HT-29 (cell line): ENCODE measurements around the gene ZSWIM4. TPM values are rescaled to one million over a fixed set of nuclear protein-coding genes. Genes with fewer than 3 reads are reported as not detected.

ENCODE experiments used
- DNase-seq: peaks from one replicate; pipeline ENCODE4 v3.0.0-alpha.2; 2015; ENCODE audit warnings: low spot score
- total RNA-seq: library from RNA; depleted of rRNA; stranded (reverse); fragments of >200 nt; shearing (Covaris generic); gene quantifications from 2 replicates; pipeline ENCODE4 v1.2.3, GENCODE V29; 2014

Gene ZSWIM4
- total RNA-seq, 1 experiment from 2014 or later, result 4.4 TPM

DNA sequence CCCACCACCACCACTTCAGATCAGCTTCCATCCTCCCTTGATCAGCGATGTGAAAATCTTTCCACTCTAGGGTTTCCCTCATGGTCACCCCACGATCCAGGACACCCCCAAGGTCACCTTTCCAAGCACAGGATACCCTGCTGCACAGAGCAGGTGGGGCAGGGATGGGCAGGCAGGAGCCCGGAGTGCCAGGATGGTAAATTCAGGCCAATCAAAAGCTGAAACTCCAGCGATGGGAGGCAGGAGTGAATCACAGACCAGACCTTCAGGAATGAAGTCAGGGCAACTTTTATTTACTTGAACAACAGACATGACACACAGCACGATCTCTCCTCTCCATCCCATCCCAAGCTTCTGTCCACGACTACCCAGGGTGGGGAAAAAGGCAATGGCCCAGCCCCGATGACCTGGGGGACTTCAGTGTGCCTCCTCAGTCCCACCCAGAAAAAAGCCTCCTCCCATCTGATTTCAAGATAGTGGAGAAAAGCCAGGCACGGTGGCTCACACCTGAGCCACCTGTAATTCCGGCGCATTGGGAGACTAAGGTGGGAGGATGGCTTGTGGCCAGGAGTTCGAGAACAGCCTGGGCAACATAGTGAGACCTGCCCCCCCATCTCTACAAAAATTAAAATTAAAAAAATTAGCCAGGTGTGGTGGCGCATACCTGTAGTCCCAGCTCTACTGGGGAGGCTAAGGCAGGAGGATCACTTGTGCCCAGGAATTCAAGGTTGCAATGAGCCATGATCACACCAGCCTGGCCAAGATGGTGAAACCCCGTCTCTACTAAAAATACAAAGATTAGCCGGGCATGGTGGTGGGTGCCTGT, 39.2 kb downstream of the ZSWIM4 start:
- peak; percentile 57 for DNase-seq

DNA sequence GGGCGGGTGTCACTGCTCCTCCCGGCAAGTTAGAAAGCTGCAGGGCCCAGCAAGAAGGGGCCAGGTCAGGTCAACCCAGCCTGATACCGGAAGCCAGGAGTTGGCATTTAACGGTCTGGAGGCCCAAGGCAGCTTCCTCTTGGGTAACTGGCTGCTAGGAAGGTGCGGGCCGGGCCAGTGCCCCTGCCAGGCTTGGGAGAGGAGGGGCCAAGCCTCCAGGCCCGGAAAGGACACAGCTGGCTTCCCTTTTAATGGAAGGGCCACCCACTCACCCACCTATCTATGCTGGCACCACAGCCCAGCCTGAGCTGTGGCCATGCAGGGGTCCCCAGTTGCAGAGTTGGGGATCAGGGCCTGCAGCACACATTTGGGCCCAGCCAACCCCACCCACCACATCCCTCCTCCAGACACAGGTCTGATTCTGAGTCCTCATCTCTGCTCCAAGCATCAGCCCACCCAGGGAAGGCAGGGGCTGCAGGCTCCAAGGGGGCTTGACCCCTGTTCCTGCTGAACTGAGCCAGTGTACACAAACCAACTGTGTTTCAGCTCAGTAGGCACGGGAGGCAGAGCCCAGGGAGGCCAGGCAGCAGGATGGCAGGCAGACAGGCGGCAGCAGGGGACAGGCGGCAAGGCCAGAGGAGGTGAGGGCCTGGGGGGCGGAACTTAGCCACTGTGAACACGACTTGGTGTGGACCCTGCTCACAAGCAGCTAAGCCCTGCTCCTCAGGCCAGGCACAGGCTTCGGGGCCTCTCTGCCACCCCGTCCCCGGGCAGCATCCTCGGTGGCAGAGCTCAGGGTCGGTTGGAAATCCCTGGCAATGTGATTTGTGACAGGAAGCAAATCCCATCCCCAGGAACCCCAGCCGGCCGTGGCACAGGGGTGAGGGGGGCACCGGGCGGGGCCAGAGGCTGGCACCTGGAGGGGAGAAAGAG, 40.8 kb downstream of the ZSWIM4 start:
- DNase-seq, result peak; percentile 36

DNA sequence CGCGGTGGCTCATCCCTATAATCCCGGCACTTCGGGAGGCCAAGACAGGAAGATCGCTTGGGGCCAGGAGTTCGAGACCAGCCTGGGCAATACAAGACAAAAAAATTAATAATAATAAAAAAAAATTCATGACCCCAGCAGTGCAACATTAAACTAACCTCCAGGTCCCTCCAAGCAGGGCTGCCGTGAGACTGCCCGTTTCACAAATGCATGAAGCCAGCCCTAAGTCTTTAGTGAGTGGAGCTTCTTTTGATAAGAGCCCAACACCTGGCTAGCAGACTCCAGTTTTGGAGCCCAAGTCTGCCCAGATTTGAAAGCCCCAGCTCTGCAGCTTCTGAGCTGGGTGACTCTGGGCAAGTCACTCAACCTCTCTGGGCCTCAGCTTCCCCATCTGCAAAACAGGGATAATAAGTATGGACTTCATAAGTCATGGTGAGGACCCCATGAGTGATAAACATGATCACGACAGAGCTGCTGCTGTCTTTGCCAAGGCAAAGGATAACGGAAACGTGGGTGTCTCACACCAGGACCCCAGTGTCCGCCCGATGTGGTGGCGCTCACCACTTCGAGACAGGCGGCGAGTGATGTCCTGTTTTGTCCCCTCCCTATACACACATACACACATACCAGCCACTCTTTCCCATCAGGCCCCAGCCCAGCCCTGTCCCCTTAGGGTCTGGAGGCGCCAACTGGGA, 43.3 kb downstream of the ZSWIM4 start:
- peak; percentile 36 for DNase-seq

DNA sequence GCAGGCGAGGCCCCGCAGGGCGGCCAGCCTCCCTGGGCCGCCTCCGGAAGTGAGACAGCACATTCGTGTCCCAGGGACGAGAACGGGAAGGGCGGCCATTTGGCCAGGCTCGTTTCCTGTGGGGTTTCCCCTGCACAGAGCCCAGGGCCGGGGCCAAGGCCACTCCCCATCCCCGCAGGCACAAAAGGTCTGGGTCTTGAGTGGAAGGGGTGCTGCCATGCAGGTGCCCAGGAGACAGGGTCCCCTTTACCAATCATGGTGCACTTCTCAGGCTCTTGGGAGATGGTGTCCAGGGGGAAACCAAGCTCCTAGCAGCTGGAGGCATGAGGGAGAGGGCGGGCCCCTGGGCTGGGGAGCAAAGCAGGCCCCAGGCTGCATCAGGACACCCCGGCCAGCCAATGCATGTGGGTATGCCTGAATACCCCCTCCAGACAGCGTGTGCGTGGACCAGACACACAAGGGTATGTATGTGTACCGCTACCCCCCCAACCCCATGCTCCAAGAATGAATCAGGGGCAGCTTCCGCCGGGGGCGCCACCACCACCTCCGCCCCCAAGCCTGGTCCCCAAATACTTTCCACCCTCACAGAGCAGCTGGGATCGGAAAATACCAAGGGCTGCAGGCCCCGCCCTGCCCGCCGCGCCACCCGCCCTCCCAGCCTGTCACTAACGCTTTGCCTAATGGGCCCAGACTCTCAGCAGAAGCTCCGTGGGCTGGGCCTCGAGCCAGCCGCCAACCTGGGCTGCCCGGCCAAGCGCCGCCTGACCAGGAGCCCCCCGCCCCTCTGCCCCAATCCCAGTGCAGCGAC, 44.1 kb downstream of the ZSWIM4 start:
- DNase-seq, result peak; percentile 68

DNA sequence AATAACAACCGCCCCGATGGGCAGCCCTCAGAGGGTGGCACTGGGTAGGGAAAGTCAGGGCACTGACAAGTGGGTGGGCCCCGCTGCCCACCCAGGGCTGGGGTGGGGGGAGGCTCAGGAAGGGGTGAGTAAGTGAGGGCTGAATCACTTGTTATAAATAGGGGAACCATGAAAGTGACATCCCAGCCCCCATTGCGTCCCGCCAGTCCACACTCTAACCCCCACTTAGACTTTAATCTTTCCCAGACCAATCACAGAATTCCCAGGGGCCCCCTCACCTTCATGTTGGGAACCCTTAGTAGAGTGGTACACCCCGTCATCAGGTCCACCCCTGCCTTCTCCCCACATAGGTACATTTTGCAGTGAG, 44.7 kb downstream of the ZSWIM4 start:
- no peak for DNase-seq

DNA sequence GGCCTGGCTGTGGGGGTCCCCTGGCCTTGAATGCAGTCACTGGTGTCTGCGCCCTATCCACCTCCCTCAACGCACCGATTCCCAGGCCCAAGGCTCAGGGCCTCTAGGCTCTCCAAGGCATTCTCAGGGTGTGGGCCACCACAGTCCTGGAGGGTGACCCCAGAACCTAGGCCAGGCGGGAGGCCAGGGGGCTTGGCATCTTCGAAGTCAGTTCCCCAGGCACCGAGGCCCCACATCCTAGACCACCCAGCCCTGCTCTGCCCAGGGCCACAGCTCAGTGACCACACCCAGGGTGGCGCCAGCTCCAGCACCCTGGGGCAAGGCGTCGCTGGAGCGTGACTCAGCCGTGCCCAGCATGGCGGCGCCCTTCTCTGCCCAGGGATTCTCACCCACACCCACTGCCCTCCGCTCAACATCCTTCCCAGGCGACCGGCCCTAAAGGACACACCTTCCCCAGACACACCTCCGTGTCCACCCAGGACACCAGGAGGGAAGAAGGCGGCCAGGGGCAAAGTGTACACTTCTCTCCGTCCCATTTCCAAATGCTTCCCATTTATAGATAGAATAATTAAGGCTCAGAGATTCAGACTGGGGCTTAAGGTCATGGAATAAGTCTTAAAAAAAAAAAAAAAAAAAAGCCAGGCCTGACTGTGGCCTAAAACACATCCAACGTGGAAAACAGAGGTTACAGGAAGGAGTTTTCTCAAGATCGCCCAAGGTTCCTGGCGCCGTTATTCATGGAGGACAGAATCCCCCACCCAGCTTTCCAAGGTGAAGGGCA, 45.3 kb downstream of the ZSWIM4 start:
- DNase-seq, result peak; percentile 76

DNA sequence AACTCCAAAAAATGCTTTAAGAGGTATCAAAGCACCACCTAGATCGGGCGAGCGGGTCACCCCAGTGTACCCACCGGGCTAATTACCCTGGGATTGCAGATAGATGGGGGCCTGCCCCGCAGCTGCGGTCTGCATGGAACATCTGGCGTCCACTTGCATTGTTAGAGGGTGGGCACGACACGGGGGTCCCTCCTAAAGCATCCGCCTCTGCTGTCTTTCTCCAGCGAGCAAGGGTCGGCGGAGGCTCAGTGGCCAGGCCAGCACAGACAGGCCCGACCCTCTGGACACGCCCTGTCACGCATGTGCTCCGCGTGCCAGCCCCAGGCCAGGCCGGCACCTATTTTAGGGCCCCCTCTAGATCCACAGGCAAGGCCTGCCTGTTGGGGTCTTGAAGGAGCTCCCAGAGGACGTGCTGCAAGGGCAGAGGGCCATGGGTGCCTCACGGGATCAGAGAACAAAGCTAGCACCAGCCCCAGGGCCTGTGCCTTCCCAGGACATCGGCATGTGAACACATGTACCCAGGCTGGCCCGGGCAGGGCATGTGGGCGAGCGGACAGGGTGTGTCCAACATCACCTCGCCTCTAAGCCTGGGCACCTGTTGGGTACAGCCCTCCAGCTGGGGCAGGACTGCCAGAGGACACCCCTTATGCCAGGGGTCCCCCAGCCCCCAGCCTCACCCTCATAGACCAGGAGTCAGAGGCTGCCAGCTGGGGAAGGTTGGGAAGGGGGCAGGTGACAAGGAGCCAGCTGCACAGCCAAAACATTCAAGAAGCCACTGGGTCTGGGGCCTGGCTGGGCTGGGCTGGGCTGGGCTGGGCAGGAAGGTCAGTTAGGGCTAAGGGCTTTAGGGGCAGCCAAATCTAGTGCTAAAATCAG, 46.1 kb downstream of the ZSWIM4 start:
- DNase-seq, result peak; percentile 54

DNA sequence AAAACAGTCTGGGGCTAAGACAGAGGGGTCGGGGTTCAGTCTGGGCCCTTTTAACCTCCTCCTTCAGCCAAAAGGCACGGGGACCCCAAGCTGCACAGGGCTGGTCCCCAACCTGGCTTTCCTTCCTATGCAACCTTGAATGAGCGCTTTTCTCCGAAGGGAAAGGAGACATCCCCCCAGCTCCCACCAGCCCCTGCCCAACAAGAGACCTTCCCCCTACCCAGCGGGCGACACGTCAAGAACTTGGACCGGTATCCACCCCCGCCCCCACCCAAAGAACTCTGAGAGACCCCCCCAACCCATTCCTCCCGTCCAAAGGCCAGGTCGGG, 46.7 kb downstream of the ZSWIM4 start:
- no peak for DNase-seq

DNA sequence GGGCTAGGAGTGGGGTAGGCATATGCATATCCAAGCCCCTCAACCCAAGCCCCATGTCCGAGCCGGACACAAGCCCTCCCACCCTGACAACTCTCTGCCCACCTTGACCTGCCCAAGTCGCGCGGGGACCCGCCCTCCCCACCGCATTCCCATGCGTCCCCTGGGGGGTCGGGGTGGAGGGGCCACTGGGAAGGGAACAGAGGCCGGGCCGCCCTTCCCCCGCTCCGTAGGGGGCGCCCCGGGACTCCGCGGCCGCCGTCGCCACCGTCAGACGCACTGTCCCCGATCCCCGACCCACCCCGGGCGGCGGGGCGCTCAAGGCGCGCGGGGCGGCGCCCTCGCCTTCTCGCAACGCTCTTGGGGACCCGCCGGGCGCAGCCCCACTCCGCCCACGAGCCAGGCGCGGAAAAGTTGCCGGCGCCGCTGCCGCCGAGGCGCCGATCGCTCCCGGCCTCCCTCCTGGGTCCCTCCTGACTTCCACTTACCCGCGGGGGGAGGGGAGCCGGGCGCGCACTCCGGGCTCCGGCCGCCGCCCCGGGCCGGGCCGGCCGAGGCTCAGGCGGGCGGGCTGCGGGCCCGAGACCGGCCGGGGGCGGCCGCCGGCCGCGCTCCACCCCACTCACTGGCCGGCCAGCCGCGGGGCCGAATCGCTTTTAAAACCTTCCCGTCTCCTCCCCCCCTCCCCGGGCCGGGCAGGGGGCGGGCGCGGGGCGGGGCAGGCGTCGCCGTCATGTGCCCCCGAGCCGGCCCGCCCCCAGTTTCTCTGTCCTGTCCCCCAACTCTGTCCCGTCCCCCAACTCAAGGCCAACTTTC, 47.3 kb downstream of the ZSWIM4 start:
- DNase-seq, result peak; percentile 65

DNA sequence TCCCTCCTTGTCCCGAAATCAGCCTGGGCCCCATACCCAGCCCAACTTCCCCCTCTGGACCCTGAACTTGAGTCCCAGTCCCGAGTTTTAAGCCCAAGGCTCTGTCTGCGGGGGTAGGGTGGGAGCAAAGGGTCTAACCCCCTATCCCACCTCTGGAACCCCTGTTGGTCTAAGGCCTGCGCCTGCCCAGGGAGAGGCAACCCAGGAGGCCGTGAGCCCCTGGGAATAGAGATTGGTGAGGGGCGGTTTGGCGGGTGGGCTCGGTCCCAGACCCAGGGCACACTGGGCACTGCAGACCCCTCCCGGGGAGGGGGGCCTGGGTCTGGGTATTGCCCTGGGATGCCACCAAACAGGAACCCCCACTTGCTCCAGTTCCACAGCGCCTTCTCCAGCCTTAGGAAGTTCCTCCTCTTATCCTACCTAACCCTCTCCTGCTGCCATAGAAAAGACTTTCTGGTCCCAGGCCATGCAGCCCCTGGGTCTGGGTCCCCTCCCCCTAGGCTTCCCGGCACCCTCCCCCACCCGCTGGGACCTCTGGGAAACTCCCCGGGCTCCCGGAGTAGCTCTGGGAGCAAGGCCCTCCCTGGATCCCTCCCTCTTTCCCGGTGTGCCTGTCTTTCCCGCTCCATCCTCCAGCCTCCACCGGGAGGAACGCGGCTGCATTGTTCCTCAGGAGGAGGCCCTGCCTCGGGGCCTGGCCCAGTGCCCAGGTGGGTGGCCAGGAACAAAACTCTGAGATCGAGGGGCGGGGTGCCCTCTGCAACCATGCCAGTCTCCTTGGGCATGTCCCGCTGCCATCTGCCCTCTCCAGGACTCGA, 48.1 kb downstream of the ZSWIM4 start:
- DNase-seq, result peak; percentile 67

DNA sequence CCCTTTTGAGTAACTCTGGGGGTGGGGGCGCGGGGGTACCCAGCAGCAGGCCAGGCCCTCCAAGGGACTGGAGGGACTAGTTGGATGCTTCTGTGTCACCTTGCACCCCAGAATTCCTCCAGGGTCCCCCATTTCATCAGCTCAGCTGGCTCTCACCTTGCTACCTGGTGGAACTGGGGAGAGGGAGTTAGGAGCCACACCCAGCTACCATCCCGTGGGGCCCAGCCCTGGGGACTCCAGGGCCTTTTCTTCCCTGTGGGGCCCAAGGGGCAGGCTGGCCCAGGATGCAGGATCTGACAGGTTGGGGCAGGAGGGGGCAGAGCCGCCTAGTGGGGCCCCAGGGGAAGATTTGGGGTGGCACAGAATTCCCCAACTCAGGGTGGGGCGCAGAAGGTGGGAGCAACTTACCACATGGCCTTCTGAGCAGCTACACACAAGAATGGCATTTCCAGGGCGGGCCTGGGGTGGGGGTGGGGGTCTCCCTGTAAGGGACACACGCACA, 48.9 kb downstream of the ZSWIM4 start:
- peak; percentile 55 for DNase-seq

DNA sequence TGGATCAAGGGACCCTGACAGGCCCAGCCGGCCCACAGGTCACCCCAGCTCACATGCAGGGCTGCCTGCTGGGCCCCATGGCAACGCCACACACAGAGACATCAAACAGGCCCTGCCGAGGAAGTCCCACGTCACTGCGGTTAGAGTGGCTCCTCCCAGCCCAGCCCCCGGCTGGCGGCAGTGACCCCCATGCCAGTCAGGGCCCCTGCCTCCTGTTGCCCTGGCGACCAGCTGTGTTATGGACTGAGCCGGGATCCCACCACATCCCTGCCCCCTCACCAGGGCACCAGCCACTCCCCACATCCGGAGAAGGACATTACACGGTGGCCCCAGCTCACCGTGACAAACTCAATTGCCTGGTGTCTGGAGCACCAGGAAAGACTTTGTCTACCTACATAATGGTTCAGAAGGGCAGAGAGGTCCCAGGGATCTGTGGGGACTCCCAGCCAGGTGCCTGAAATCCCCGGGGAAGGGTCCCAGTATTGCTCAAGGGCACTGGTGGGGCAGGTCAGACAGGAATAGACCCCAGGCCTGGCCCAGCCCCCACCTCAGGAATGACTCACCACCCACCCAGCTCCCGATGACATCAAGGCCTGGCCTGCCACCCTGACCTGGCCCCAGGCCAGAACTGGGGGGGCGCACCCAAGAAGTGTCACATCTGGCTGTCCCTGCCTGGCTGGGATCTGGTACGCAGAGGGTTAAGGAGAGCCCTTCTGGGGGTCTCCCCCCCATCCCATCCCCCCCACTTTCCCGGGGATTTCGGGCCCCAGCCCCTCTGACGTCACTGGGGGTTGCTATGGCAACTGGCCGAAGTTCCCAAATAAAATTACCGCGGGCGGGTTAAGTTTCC, 51.5 kb downstream of the ZSWIM4 start:
- DNase-seq, result peak; percentile 95

DNA sequence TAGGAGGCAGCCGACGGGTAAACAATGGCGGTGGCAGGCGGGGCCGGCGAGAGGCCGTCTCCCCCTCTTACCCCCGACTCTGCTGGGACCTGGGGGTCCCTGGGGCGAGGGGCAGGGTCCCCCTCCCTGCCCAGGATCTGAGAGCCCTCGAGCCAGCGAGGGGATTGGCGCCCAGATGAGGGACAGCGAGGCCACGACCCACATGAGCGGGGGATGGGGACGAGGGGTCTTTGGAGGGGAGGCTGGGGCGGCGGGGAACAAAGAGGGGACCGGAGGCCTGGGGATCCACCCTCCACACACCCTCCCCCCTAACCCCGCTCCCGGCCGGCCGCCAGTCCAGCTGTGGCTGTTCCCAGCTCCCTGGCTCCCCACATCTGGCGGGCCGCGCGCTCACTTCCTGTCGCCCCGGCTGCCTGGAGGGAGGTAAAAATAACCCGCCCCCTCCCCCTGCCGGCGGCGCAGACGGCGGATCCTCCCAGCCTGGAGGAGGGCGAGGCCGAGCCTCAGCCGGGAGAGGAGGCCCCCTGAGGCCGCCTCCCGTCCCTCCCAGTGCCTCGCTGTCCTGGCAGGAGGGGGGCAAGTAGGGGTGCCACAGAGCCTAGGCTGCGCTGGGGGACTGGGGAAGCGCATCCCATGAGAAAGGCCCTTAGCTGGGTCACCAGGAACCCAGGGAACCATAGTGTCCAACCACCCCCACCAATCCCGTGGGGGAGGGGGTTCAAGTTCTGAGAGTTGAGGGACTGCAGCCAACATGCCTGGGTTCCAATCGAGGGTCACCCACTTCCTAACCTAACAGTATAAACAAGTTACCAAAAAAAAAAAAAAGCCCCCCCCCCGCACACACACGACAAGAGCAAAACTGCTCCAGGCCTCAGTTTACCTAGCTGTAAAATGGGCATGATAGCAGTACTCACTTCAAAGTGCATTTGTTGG, 52.4 kb downstream of the ZSWIM4 start:
- DNase-seq, result peak; percentile 80

DNA sequence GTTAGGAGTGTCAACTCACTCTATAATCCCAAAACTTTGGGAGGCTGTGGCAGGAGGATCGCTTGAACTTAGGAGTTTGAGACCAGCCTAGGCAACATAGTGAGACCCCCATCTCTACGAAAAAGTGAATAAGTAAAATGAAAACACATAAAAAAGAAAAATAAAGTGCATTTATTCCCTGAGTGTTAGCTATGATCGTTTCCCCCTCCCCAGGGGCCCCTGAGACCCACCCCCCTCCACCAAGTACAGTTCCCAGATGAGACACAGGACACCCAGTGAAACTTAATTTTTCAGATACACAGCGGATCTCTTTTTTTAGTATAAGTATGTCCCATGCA, 53.1 kb downstream of the ZSWIM4 start:
- DNase-seq, result no peak
